ENCODE results near the gene USP20.

The USP20 gene

GRCh38 chr9:129869585-129870501 lies 34.6 kb downstream of the USP20 start:
- no peak for TF ChIP-seq CTCF (conservative IDR thresholded peaks at IDR 0.05)
- TF ChIP-seq ZFX (IDR thresholded peaks at IDR 0.05) = no peak
- H3K27ac ChIP-seq = no peak overlapping the region

GRCh38 chr9:129871046-129871445 lies 35.8 kb downstream of the USP20 start:
- H3K27ac ChIP-seq = no peak overlapping the region
- TF ChIP-seq CTCF (conservative IDR thresholded peaks at IDR 0.05) = no peak
- TF ChIP-seq ZFX (IDR thresholded peaks at IDR 0.05) = no peak

GRCh38 chr9:129873563-129874190 lies 38.4 kb downstream of the USP20 start:
- H3K27ac ChIP-seq = no peak overlapping the region
- TF ChIP-seq CTCF (conservative IDR thresholded peaks at IDR 0.05) (no peak), ZFX (IDR thresholded peaks at IDR 0.05) (no peak)

GRCh38 chr9:129874261-129875101 lies 39.2 kb downstream of the USP20 start:
- no peak overlapping the region for H3K27ac ChIP-seq
- TF ChIP-seq CTCF (conservative IDR thresholded peaks at IDR 0.05) (no peak), ZFX (IDR thresholded peaks at IDR 0.05) (no peak)

- H3K27ac ChIP-seq = no peak overlapping the region
- no peak for TF ChIP-seq CTCF (conservative IDR thresholded peaks at IDR 0.05)
- no peak for TF ChIP-seq ZFX (IDR thresholded peaks at IDR 0.05)
These were observed 39.9 kb downstream of the USP20 start for GRCh38 chr9:129875181-129875611.

GRCh38 chr9:129875687-129876395 lies 40.6 kb downstream of the USP20 start:
- H3K27ac ChIP-seq = no peak overlapping the region
- TF ChIP-seq CTCF (conservative IDR thresholded peaks at IDR 0.05) = no peak
- no peak for TF ChIP-seq ZFX (IDR thresholded peaks at IDR 0.05)

Data from C4-2B (cell line).